HepG2 (cell line): Measurements from ENCODE around the gene ADCY5. TPM values are rescaled to one million over a fixed set of nuclear protein-coding genes. Genes with fewer than 3 reads are reported as not detected.

Source experiments
- ATAC-seq: fragments of 200-7000 bp; cut with Tn5 transposase; 3 replicates; pipeline ENCODE4 v1.9.1; 2020; ENCODE audit warnings: mild to moderate bottlenecking, moderate library complexity
- BruUV-seq: library from RNA; stranded (reverse); fragments of 400-500 nt; replicated peaks from 2 replicates; lab custom pipeline; 2021; lab: Mats Ljungman, UMichigan
- CTCF ChIA-PET: fragments of 300-600 bp; formaldehyde crosslinking; extraction: SDS; loops from one replicate; lab custom pipeline; 2021; ENCODE audit warnings: low total read pairs, inconsistent platforms, low intra/inter-chr PET ratio; lab: Yijun Ruan, JAX
- POLR2A ChIA-PET: fragments of 350-600 bp; sonication (Branson Sonifier 250); formaldehyde crosslinking; loops from one replicate; lab custom pipeline; 2020; ENCODE audit warnings: antibody characterized with exemption, inconsistent platforms; lab: Yijun Ruan, JAX
- DNase-seq: peaks from one replicate; pipeline ENCODE4 v3.0.0-alpha.2; 2015; ENCODE audit warnings: low spot score
- FAIRE-seq: peaks from 3 replicates; lab custom pipeline; 2011; peaks lifted over from hg19 to GRCh38; lab: Jason Lieb, UNC
- H2AFZ ChIP-seq: one replicate; pipeline ENCODE4 v1.6.1; 2011; ENCODE audit warnings: low read length, inconsistent platforms
- H3K27ac ChIP-seq: fragments of 300-600 bp; 3 replicates; pipeline ENCODE4 v1.8.0; 2011; ENCODE audit warnings: mixed run types, mild to moderate bottlenecking, mixed read lengths, low read length, inconsistent platforms; ENCODE audit not compliant: insufficient read depth; ENCODE audit errors: extremely low read length
- H3K27me3 ChIP-seq, 2 experiments: fragments of 200-600 bp in 1 of 2; 2 replicates in 1 of 2; 3 replicates in 1 of 2; pipeline versions ENCODE4 v1.6.0 to v1.8.0; 2011; ENCODE audit warnings: low read length in 2 of 2, mild to moderate bottlenecking in 2 of 2, moderate library complexity in 2 of 2, inconsistent platforms in 1 of 2; ENCODE audit not compliant: insufficient read depth in 2 of 2, control insufficient read depth in 1 of 2
- H3K36me3 ChIP-seq, 2 experiments: fragments of 200-600 bp in 1 of 2; replicated peaks in 1 of 2; 2 replicates in 1 of 2; 3 replicates in 1 of 2; pipeline versions ENCODE4 v1.5.1 to v1.8.0; 2011; ENCODE audit warnings: low read length in 2 of 2, inconsistent platforms in 1 of 2; ENCODE audit not compliant: insufficient read depth in 2 of 2, control insufficient read depth in 1 of 2
- H3K4me1 ChIP-seq: 2 replicates; pipeline ENCODE4 v1.5.1; 2012; ENCODE audit warnings: low read length, inconsistent platforms; ENCODE audit not compliant: insufficient read depth
- H3K4me2 ChIP-seq: 2 replicates; pipeline ENCODE4 v1.6.0; 2011; ENCODE audit warnings: low read depth, low read length, inconsistent platforms
- H3K4me3 ChIP-seq, 3 experiments: fragments of 200-600 bp in 1 of 3; sonication (generic), shearing (Covaris generic) in 1 of 3; replicated peaks in 1 of 3; 2 replicates each; pipeline ENCODE4 v1.5.1; 2011 to 2016; ENCODE audit warnings: low read length in 3 of 3, inconsistent platforms in 2 of 3, low read depth in 2 of 3, mild to moderate bottlenecking in 2 of 3, control low read depth in 1 of 3, mixed read lengths in 1 of 3; ENCODE audit not compliant: insufficient read depth in 1 of 3
- H3K79me2 ChIP-seq: one replicate; pipeline ENCODE4 v1.6.1; 2011; ENCODE audit warnings: low read length, inconsistent platforms; ENCODE audit not compliant: insufficient read depth
- H3K9ac ChIP-seq: 2 replicates; pipeline ENCODE4 v1.6.0; 2011; ENCODE audit warnings: mild to moderate bottlenecking, low read depth, low read length, inconsistent platforms; ENCODE audit not compliant: insufficient read depth
- H3K9me3 ChIP-seq: 2 replicates; pipeline ENCODE4 v1.5.1; 2012; ENCODE audit warnings: mild to moderate bottlenecking, low read length
- H4K20me1 ChIP-seq: 2 replicates; pipeline ENCODE4 v1.6.0; 2011; ENCODE audit warnings: inconsistent platforms, mild to moderate bottlenecking, low read length, moderate library complexity; ENCODE audit not compliant: insufficient read depth
- AGO1 ChIP-seq: fragments of 200-400 bp; formaldehyde crosslinking; IDR thresholded peaks from 2 replicates; pipeline ENCODE4 v1.6.1; 2017; ENCODE audit warnings: mild to moderate bottlenecking, low read depth, low read length, moderate library complexity; ENCODE audit not compliant: poor library complexity, severe bottlenecking
- EHMT2 ChIP-seq: fragments of 200-600 bp; sonication (generic); IDR thresholded peaks from 2 replicates; pipeline ENCODE4 v1.7.0; 2017; ENCODE audit warnings: antibody characterized with exemption, low read depth, low read length, borderline replicate concordance
- ETV6 ChIP-seq: sonication (generic); formaldehyde crosslinking; conservative IDR thresholded peaks from 2 replicates; pipeline ENCODE4 v1.4.0; 2020; ENCODE audit warnings: missing genetic modification reagents
- GTF3A ChIP-seq: sonication (generic); formaldehyde crosslinking; conservative IDR thresholded peaks from 2 replicates; pipeline ENCODE4 v1.4.0; 2020; ENCODE audit warnings: mild to moderate bottlenecking, missing genetic modification reagents
- MIER3 ChIP-seq: IDR thresholded peaks from 2 replicates; pipeline ENCODE4 v1.6.1; 2016; ENCODE audit warnings: missing compliant biosample characterization, borderline replicate concordance
- MIXL1 ChIP-seq: IDR thresholded peaks from 2 replicates; pipeline ENCODE4 v1.6.1; 2016
- MZF1 ChIP-seq: sonication (generic); formaldehyde crosslinking; IDR thresholded peaks from 2 replicates; pipeline ENCODE4 v1.8.1; 2023; ENCODE audit warnings: mild to moderate bottlenecking, missing genetic modification reagents, borderline replicate concordance
- NBN ChIP-seq: fragments of 450-650 bp; conservative IDR thresholded peaks from 2 replicates; pipeline ENCODE4 v1.6.1; 2017
- RARG ChIP-seq: sonication (generic); formaldehyde crosslinking; IDR thresholded peaks from 2 replicates; pipeline ENCODE4 v1.4.0; 2020; ENCODE audit warnings: low read depth, mild to moderate bottlenecking, missing genetic modification reagents
- SSRP1 ChIP-seq: IDR thresholded peaks from 2 replicates; pipeline ENCODE4 v1.6.1; 2016; ENCODE audit warnings: control low read depth
- WIZ ChIP-seq: sonication (generic); formaldehyde crosslinking; IDR thresholded peaks from 2 replicates; pipeline ENCODE4 v1.5.1; 2020; ENCODE audit warnings: mild to moderate bottlenecking, missing genetic modification reagents
- YY1 ChIP-seq: IDR thresholded peaks from 2 replicates; pipeline ENCODE4 v1.6.1; 2011; ENCODE audit warnings: low read length, low read depth, moderate library complexity, mild to moderate bottlenecking; ENCODE audit not compliant: insufficient read depth, insufficient replicate concordance
- ZBTB20 ChIP-seq: sonication (generic); formaldehyde crosslinking; IDR thresholded peaks from 2 replicates; pipeline ENCODE4 v1.8.1; 2023; ENCODE audit warnings: missing genetic modification reagents, low read depth, mild to moderate bottlenecking, borderline replicate concordance
- ZNF567 ChIP-seq: sonication (generic); formaldehyde crosslinking; IDR thresholded peaks from 2 replicates; pipeline ENCODE4 v1.8.1; 2023; ENCODE audit warnings: mild to moderate bottlenecking, missing genetic modification reagents, borderline replicate concordance
- WGBS: methylation state at CpG from one replicate; pipeline ENCODE4 v1.1.6; 2017; ENCODE audit warnings: low lambda C conversion rate; 5-methylcytosine and 5-hydroxymethylcytosine counted together
- in situ Hi-C: cut with HindIII; loops from 2 replicates; pipeline ENCODE4 v1.10.0; 2017; ENCODE audit warnings: low pct_unique_long_range_greater_than_20kb; ENCODE audit not compliant: extremely low pct_ligation_motif_present
- intact Hi-C: fragments of 100-400 bp; cut with micrococcal nuclease; formaldehyde crosslinking; loops from one replicate; pipeline ENCODE4 v1.10.0; 2022; ENCODE audit not compliant: unreplicated experiment
- polyA plus RNA-seq, 8 experiments: library from polyadenylated mRNA; depleted of rRNA in 3 of 8; stranded (reverse) in 7 of 8; unstranded in 1 of 8; fragments of >200 nt; fragmentation: Illumina TruSeq in 4 of 8; extraction: Trizol in 4 of 8; gene quantifications; 2 replicates each; pipeline versions ENCODE4 v1.2.1 to v1.2.3, GENCODE V29; 2011 to 2016; ENCODE audit warnings: low read depth in 4 of 8, missing spikeins in 1 of 8, mixed read lengths in 1 of 8; ENCODE audit not compliant: insufficient read depth in 1 of 8
- total RNA-seq, 5 experiments: library from RNA; depleted of rRNA; stranded (reverse); fragments of >200 nt; fragmentation: Illumina TruSeq; extraction: Trizol; gene quantifications; 2 replicates each; pipeline ENCODE4 v1.2.3, GENCODE V29; 2016; ENCODE audit warnings: low read depth in 1 of 5

ADCY5 gene
- total and polyA plus RNA-seq, 2 of the 13 experiments (the other 11 are each of a cell fraction or from before 2014, with no cell fraction given) = not detected

- Histone ChIP-seq H2AFZ (no peak overlapping the region), H3K79me2 (no peaks in the 10 kb centered on the region), H3K36me3 (no peaks in the 10 kb centered on the region), H3K4me1 (peaks cover 11% of the 10 kb centered on the region; the same call in 1 of the 2 replicates), H3K27me3 (peaks cover 0 to 15% of the 10 kb centered on the region in 2 experiments; a peak in 3 of 5 replicates), H3K27ac (no peak overlapping the region), H3K9ac (no peak overlapping the region), H3K9me3 (no peaks in the 10 kb centered on the region), H3K4me3 (no peak overlapping the region), H3K4me2 (no peak overlapping the region), H4K20me1 (no peaks in the 10 kb centered on the region)
- CTCF ChIA-PET = no interaction called here
- TF ChIP-seq AGO1 (no peak), NBN (no peak), EHMT2 (no peak), MZF1 (CRISPR knock-in tag) (no peak), RARG (CRISPR knock-in tag) (no peak), ZBTB20 (no peak), MIER3 (no peak), MIXL1 (no peak), WIZ (no peak)
- in situ Hi-C loops = loop anchor here (5.0 kb wide), 1 partner anchor 156 kb away; no protein-coding TSS in a partner anchor
- intact Hi-C loops = no loop called here
- ATAC-seq = no peak
- no peak for FAIRE-seq
- no peak for DNase-seq
- no TSS peak for BruUV-seq
- 77% methylated on average over 7 of the region's 9 CpGs for WGBS
- POLR2A ChIA-PET = no interaction called here
Measured at GRCh38 chr3:123331651-123332050, 117.2 kb downstream of the ADCY5 start.

- CTCF ChIA-PET = interaction anchor here (1.8 kb wide), 1 partner anchor 228 kb away, joined by 7 read pairs; no protein-coding TSS in a partner anchor
- TF ChIP-seq GTF3A (no peak), SSRP1 (CRISPR knock-in tag) (no peak), ZNF567 (CRISPR knock-in tag) (no peak), ETV6 (CRISPR knock-in tag) (no peak), YY1 (no peak)
Measured at GRCh38 chr3:123331006-123331405, 117.9 kb downstream of the ADCY5 start.

More at GRCh38 chr3:123331006-123331405, 117.9 kb downstream of the ADCY5 start:
- H3K9me3 ChIP-seq = no peaks in the 10 kb centered on the region
- ATAC-seq (no peak), FAIRE-seq (no peak), DNase-seq (no peak)
- no peaks in the 10 kb centered on the region for H3K79me2 ChIP-seq
- POLR2A ChIA-PET = no interaction called here
- H3K9ac ChIP-seq = no peak overlapping the region
- H3K27me3 ChIP-seq = peaks cover 0 to 21% of the 10 kb centered on the region in 2 experiments; a peak in 3 of 5 replicates
- 43% methylated on average over 8 of the region's 8 CpGs for WGBS
- H3K4me3 ChIP-seq = peak overlapping the region in 1 of 3 experiments; percentile 35; a peak in 1 of 6 replicates
- intact Hi-C loops = no loop called here
- no peaks in the 10 kb centered on the region for H4K20me1 ChIP-seq
- BruUV-seq = no TSS peak
- peaks cover 11% of the 10 kb centered on the region; the same call in 1 of the 2 replicates for H3K4me1 ChIP-seq
- H3K27ac ChIP-seq = no peak overlapping the region
- no peaks in the 10 kb centered on the region for H3K36me3 ChIP-seq
- no peak overlapping the region for H2AFZ ChIP-seq
- H3K4me2 ChIP-seq = peak overlapping the region; percentile 45; the same call in 1 of the 2 replicates
- in situ Hi-C loops = loop anchor here (5.0 kb wide), 1 partner anchor 156 kb away; no protein-coding TSS in a partner anchor
